ENCODE measurements around the gene AKR1C3.
"Not testable (repeated sequence)": the region's sequence is repeated elsewhere in the genome, so short reads cannot be mapped to it uniquely, and the experiment has no call there.

The AKR1C3 gene

GRCh38 chr10:5088703-5089261 is 5.4 kb upstream of the AKR1C3 start:
- no peak for DNase-seq (ENCODE audit: low read depth, low spot score)

- peak; percentile 42 for DNase-seq (ENCODE audit: low read depth, low spot score)
These were observed 4.3 kb upstream of the AKR1C3 start for GRCh38 chr10:5089865-5090264.

- no peak for DNase-seq (ENCODE audit: low read depth, low spot score)
These were observed 3.7 kb upstream of the AKR1C3 start for GRCh38 chr10:5090551-5090950.

GRCh38 chr10:5091196-5091595 is 3.0 kb upstream of the AKR1C3 start:
- DNase-seq (ENCODE audit: low read depth, low spot score) = no peak

GRCh38 chr10:5092375-5092774 is 1.8 kb upstream of the AKR1C3 start:
- DNase-seq (ENCODE audit: low read depth, low spot score) = no peak

GRCh38 chr10:5092848-5093790 is 1.1 kb upstream of the AKR1C3 start:
- no peak for DNase-seq (ENCODE audit: low read depth, low spot score)

- DNase-seq (ENCODE audit: low read depth, low spot score) = no peak
These were observed 1.5 kb downstream of the AKR1C3 start for GRCh38 chr10:5095687-5096086.

GRCh38 chr10:5096108-5096507 is 1.9 kb downstream of the AKR1C3 start:
- DNase-seq (ENCODE audit: low read depth, low spot score) = no peak

- DNase-seq (ENCODE audit: low read depth, low spot score) = not testable (repeated sequence)
These were observed 8.3 kb downstream of the AKR1C3 start for GRCh38 chr10:5102479-5102878.

GRCh38 chr10:5103481-5103880 is 9.3 kb downstream of the AKR1C3 start:
- no peak for DNase-seq (ENCODE audit: low read depth, low spot score)

GRCh38 chr10:5105626-5106025 is 11.4 kb downstream of the AKR1C3 start:
- no peak for DNase-seq (ENCODE audit: low read depth, low spot score)

GRCh38 chr10:5106553-5106952 is 12.3 kb downstream of the AKR1C3 start:
- DNase-seq (ENCODE audit: low read depth, low spot score) = no peak

- no peak for DNase-seq (ENCODE audit: low read depth, low spot score)
These were observed 13.8 kb downstream of the AKR1C3 start for GRCh38 chr10:5107860-5108526.

- DNase-seq (ENCODE audit: low read depth, low spot score) = no peak
These were observed 14.6 kb downstream of the AKR1C3 start for GRCh38 chr10:5108658-5109416.

GRCh38 chr10:5109861-5110260 is 15.6 kb downstream of the AKR1C3 start:
- DNase-seq (ENCODE audit: low read depth, low spot score) = not testable (repeated sequence)

- no peak for DNase-seq (ENCODE audit: low read depth, low spot score)
These were observed 22.4 kb downstream of the AKR1C3 start for GRCh38 chr10:5116621-5117020.

- no peak for DNase-seq (ENCODE audit: low read depth, low spot score)
These were observed 22.8 kb downstream of the AKR1C3 start for GRCh38 chr10:5117026-5117425.

- DNase-seq (ENCODE audit: low read depth, low spot score) = not testable (repeated sequence)
These were observed 25.8 kb downstream of the AKR1C3 start for GRCh38 chr10:5119997-5120396.

- no peak for DNase-seq (ENCODE audit: low read depth, low spot score)
These were observed 29.7 kb downstream of the AKR1C3 start for GRCh38 chr10:5123886-5124285.

GRCh38 chr10:5125315-5126044 is 31.3 kb downstream of the AKR1C3 start:
- DNase-seq (ENCODE audit: low read depth, low spot score) = no peak

- DNase-seq (ENCODE audit: low read depth, low spot score) = no peak
These were observed 41.4 kb downstream of the AKR1C3 start for GRCh38 chr10:5135581-5135980.

Data from iPS DF 19.7 (cell line).